Cardiac fibroblast (primary cell): ENCODE measurements around the gene MEF2B.

ENCODE experiments used
- DNase-seq, 2 donors: peaks; one replicate each; pipeline versions ENCODE4 v3.0.0 to v3.0.0-alpha.2; 2010; ENCODE audit warnings: low read depth in 2 of 2
- H3K4me3 ChIP-seq, 2 donors: replicated peaks in 1 of 2; 1 replicate in 1 of 2; 2 replicates in 1 of 2; pipeline ENCODE4 v1.5.1; 2011; ENCODE audit warnings: low read depth in 2 of 2, low read length in 2 of 2, mild to moderate bottlenecking in 2 of 2, moderate library complexity in 1 of 2
- TF ChIP-seq, protein P1 (sequence below): IDR thresholded peaks from one replicate; pipeline ENCODE4 v1.5.1; 2011; ENCODE audit warnings: low read depth, mild to moderate bottlenecking, low read length, inconsistent platforms

The MEF2B gene

DNA sequence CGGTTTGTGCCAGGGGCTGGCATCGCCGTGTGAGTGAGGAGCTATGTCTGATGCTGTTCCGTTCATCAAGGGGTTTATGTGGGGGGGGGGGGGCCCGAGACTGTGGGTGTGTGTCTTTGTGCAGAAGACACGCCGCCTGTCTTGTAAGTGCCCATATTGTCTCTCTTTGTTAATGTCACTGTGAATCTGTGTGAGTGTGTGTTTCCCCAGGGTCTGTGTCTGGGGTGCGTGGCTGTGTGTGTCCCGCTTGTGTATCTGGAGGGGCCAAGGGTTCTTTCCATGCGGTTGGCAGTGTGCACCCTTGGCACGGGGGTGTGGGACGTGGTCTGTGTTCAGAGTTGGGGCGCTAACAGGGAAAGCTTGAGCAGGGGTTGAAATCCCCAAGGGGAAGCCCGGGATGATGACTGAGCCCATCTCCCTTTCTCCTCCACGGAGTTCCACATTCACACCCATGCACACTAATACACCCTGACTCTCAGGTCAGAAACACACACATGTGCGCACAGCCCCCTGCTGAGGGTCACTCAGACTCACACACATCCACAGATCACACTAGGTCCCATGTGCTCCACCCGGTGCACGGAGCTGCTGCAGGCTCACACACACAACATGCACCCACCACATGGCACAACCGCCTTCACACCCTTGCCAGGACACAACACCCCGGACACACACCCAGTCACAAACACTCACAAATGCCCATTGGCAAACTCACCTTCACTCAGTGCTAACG, 43.5 kb upstream of the MEF2B start:
- TF ChIP-seq, protein P1, sequence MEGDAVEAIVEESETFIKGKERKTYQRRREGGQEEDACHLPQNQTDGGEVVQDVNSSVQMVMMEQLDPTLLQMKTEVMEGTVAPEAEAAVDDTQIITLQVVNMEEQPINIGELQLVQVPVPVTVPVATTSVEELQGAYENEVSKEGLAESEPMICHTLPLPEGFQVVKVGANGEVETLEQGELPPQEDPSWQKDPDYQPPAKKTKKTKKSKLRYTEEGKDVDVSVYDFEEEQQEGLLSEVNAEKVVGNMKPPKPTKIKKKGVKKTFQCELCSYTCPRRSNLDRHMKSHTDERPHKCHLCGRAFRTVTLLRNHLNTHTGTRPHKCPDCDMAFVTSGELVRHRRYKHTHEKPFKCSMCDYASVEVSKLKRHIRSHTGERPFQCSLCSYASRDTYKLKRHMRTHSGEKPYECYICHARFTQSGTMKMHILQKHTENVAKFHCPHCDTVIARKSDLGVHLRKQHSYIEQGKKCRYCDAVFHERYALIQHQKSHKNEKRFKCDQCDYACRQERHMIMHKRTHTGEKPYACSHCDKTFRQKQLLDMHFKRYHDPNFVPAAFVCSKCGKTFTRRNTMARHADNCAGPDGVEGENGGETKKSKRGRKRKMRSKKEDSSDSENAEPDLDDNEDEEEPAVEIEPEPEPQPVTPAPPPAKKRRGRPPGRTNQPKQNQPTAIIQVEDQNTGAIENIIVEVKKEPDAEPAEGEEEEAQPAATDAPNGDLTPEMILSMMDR, result no peak
- no peak for DNase-seq
- no peak overlapping the region for H3K4me3 ChIP-seq

DNA sequence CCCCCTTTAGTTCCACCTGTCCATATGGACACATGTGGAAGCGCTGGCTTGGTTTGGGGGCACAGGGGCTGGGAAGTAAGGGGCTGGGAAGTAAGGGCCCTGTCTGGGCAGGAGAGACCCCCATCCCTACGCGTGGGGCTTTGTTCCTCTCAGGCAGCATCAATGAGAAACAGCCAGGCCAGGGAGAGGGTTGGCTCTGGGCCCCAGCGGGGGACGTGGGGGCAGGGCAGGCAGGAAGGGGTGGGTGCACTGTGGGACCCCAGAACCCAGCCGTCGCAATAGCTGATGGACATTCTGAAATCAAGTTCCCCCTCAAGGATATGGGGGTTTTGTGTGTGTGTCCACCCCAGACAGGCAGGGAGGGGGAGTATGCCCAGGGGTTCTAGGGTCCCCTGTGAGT, 42.9 kb upstream of the MEF2B start:
- TF ChIP-seq, protein P1, result no peak
- no peak overlapping the region for H3K4me3 ChIP-seq
- no peak for DNase-seq

DNA sequence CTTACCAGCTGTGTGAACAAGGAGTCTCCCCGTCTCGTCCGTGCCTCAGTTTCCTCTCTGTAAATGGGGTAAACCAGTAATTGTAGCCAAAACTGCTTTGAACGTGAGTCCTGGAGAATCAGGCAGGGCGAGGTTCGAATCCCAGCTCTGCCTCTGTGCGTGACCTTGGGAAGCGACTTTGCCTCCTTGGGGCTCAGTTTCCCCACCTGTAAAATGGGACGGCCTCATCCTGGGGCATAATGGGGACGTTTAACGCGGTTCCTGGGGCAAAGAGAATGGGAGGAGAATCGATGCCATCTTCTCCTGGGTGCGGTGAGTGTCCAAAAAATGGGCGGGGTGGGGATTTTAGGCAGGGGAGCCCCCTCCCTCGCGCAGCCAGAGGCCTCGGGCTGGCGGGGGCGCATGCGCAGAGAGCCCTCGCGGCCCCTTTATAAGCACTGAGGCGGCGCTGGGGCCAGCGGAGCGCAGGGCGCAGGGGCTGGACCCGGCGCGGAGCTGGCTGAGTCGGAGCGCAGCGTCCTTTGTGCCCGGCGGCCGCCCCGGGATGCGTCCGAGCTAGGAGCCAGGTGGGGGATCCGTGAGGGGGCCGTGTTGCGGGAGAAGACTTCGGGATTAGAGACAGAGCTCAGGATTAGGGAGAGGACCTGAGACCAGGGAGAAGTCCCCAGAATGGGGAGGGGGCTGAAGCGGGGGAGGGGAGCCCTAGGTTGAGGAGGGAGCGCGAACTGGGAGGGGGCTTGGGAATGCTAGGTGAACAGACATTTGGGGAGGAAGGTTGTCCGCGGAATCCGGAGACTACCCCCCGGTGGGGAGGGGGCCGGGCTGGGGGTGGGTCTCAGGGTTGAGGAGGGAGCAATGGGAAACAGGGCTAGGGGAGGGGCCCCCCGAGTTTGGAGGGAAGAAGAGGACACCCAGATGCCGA, 41.7 kb upstream of the MEF2B start, which contains the start of gene NCAN:
NCAN (plus strand) TSS at position 460 of the 922 bp plus-strand sequence. CDS start 4,996 bp downstream, outside the sequence.
- DNase-seq, result no peak
- no peak within 1 kb of the TSS for H3K4me3 ChIP-seq

DNA sequence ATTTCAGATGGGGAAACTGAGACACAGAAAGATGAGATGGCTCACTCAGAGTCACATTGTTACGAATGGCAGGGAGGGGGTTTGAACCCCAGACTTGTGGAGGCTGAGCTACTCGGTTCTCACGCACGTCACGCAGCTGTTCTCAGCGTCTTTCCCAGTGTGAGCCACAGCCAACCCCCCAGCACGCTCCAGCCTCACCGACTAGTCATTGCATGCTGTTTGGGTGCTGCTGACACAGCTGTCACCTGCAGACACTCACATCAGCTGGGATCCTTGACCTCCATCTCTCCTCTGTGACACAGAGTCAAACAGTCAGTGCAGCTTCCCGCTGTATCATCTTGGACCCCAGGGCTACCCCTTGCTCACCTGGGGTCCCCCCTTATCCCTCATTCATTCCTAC, 39.3 kb upstream of the MEF2B start:
- H3K4me3 ChIP-seq, result no peak overlapping the region
- no peak for DNase-seq
- TF ChIP-seq, protein P1, result no peak

More for the DNA sequence above, 41.7 kb upstream of the MEF2B start, which contains the start of gene NCAN:
- TF ChIP-seq, protein P1, result no peak

DNA sequence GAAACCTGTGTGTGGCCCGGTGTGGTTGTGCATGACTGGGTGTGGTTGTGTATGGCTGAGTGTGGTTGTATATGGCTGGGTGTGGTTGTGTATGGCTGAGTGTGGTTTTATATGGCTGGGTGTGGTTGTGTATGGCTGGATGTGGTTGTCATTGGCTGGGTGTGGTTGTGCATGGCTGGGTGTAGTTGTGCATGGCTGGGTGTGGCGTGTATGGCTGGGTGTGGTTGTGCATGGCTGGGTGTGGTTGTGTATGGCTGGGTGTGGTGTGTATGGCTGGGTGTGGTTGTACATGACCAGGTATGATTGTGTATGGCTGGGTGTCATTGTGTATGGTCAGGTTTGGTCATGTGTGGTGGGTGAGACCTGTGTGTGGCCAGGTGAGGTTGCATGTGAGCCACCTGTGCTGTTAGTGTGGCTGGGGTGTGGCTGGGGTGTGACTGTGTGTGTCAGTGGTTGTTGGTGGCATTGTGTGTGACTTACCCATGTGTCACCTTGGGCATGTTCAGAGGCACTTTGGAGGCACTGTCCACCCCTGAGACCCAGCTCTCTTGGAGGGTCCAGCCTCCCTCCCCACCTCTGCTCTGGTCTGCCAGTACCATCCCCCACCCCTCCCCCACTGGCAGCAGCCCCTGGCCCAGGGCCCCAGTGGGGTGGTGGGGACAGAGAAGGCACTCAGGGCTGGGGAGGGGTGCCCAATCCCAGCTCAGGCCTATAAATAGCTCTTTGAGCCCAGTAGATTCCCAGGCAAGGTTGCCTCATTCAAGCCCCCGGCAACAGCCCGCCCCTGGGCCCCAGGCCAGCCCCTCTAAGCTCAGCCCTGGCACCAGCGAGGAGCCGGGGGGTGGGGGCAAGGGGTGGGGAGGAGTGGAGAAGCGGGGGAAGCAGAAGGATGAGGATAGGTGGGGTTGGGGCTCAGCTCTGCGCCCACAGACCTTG, 37.8 kb upstream of the MEF2B start:
- no peak overlapping the region for H3K4me3 ChIP-seq
- no peak for DNase-seq
- TF ChIP-seq, protein P1, result no peak

DNA sequence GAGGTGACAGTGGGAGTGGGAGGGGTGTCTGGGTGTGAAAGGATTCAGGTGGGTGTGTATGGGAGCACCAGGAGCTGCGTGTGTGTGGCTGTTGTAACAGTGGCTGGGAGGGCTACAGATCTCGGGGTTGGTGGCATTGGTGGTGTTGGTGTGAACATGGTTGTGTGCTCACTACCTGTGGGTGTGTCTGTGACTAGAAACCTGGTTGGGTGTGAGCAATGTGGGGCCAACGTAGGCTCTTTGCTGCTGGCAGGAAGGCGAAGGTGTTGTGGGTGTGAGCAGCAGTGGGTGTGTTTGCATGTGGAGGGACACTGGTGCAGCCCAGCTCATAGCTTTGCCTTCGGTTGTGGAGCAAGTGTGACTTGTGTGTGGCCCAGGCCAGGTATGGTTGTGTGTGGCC, 36.9 kb upstream of the MEF2B start:
- DNase-seq, result no peak
- TF ChIP-seq, protein P1, result no peak
- no peak overlapping the region for H3K4me3 ChIP-seq
